ENCODE results near the gene TMEM190.
A peak's percentile ranks its signal among the peaks of the same experiment; 100 is the strongest.

Gene TMEM190

DNA sequence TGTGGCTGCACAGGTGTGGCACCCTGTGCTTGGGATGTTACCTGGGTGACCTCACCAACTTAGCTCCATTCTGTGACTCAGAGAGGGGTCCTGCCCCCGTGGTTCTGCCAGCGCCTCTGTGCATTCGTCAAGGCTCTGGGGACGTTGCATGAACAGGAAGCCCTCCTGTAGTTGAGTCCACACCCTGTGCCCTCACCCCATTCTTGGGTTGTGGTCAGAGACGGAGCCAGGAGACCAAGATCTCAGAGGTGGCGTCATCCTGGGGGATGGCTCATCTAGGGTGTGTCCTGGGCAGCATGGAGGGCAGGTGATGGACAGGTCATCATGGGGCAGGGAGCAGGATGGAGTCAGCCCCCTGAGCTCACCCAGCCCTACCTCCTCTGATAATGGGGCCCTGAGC, 24.6 kb upstream of the TMEM190 start:
- no peak for DNase-seq

GRCh38 chr19:55352549-55353145, 24.0 kb upstream of the TMEM190 start:
- no peak for DNase-seq

DNA sequence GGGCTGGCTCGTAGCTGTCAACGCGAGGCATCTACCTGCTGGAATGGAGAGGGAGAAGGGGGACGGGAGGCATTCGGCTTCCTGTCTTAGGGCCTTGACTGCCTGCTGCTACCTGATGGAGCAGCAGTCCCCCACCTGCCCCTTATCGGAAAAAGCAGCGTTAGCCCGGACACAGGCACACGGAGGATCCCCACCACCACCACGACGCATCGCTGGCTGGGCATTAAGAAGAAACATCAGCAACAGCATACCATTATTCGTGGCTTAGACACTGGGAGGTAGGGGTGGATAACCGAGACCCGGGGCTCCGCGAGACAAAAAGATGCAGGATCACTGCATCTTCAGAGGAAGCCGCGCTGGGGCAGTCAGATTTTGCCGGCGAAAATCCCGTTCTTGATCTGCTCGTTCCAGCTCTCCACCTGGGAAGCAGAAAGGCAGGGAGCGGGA, 23.2 kb upstream of the TMEM190 start:
- DNase-seq: no peak

DNA sequence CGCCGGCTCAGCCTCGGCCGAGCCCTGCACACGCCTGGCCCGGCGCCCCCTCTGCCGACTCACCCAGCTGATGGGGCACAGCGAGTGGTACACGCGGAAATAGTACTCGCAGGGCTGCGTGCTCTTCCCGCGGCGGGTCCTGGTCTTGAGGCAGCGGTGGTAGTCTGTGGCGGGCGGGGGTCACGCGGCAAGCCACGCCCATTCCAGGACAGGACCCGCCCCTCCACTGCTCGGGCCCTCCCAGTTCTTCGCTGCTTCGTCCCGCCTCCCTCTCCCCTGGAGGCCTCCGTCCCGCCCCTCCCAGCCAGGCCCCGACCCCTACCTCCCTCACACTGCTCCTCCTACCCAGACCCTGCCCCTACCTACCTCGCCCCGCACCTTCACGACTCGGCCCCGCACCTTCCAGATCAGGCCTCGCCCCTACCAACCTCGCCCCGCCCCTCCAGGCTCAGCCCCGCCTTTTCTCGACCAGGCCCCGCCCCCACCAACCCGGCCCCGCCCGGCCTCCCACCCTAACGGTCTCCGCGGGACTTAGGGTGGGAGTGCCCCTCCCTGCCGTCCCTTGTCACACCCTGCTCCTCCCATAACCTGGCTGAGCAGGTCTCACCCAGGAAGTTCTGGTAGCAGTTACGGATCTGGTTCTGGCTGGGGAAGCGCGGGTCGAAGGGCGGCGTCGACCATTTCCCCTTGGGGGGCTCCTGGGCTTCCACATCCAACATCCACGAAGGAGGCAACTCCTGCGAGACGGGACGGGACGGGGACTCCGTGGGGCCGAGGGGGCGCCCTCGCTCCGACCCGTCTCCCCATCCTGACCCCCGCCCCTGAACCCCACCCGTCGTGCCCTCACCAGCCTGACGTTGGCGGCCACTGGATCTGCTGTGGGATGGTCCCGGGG, 22.6 kb upstream of the TMEM190 start:
- DNase-seq: peak; percentile 54

- DNase-seq: no peak
Measured at GRCh38 chr19:55354698-55355212, 21.9 kb upstream of the TMEM190 start, which contains the start of gene COX6B2. COX6B2 (minus strand) TSS chr19:55354719; CDS start chr19:55354521, 198 bp downstream.

DNA sequence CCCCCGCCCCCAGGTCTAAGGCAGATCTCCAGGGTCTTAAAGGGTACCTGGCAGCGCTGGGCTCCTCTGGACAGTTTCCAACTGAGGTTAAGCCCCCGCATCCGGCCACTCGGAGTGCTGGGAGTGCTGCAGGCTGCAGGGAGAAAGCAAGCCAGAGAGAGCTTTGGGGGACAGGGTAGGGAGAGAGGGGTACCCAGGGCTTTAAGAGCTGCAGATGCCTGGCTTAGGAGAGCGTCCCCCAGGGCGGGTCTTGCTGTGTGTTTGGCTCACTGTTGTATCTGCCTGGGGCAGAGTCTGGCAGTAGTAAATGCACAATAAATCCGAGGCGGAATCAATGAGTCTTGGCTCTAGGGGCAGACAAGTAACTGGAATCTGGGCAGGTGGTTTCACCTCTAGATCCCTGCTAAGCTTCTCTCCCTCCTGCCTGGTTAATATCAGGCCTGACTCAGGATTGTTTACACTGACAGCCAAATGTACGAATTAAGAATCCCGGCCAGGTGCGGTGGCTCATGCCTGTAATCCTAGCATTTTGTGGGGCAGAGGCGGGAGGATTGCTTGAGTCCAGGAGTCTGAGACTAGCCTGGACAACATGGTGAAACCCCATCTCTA, 21.3 kb upstream of the TMEM190 start:
- no peak for DNase-seq

- DNase-seq: no peak
Measured at GRCh38 chr19:55358493-55358892, 18.1 kb upstream of the TMEM190 start.

DNA sequence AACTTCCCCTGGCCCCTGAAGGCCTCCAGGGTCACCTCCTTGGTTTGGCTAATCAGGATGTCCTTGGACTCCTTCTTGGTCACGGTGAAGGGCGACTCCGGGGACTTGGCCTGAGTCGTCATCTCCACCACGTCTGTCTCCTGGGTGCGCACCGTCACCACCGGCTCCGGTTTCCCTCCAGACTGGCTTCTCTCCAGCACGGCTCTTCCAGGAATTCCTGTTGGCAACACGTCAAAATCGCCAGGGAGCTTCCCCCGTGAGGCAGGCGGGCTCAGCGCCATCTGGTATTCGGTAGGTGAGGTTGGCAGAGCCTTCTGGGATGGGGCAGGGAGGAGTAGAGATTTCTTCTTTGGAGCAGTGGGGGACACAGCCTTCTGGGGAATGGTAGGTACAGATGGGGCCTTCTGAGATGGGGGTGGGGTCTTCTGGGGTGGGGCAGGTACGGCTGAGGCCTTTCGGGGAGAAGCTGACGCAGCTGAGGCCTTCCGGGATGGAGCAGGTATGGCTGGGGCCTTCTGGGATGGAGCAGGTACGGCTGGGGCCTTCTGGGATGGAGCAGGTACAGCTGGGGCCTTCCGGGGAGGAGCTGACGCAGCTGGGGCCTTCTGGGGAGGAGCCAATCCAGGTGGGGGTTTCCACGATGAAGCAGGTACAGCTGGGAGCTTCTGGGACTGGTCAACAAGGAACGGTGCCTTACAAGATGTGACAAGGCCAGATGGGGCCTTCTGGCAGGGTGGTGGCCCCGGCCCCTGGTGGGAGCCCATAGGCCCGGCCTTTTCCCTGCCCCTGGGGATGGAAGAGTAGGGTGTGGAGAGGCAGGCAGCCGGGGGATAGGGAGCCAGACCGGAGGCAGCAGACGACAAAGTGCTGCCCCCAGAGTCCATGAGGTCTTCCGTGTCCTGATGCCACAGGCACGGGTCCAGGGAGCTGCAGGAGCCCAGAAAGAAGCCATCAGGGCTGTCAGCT, 17.4 kb upstream of the TMEM190 start:
- DNase-seq: no peak

GRCh38 chr19:55360902-55361301, 15.7 kb upstream of the TMEM190 start:
- no peak for DNase-seq

GRCh38 chr19:55362174-55362989, 14.2 kb upstream of the TMEM190 start:
- no peak for DNase-seq

GRCh38 chr19:55362990-55363716, 13.5 kb upstream of the TMEM190 start, which contains the start of gene GARIN5B:
GARIN5B (minus strand) TSS chr19:55363260; CDS start chr19:55363066, 194 bp downstream.
- no peak for DNase-seq

GRCh38 chr19:55365245-55365644, 11.4 kb upstream of the TMEM190 start:
- DNase-seq: no peak

DNA sequence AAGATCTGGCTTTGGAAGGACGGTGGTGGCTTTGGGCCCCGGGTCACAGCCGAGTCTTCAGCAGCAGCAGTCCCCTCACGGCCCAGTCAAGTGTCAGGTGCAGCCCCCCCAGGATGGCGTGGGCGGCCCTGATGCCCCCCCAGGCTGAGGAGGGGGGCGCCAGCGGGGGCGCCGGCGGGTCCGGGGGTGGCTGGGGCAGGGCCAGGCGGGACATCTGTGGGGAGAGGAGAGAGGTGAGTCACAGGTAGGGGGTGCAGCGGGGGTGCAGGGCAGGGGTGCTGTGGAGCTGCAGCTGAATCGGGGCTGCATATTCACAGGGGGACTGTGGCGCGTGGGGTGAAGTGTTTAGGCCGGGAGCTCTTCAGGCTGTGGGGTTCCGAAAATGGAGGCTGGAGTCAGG, 10.7 kb upstream of the TMEM190 start:
- DNase-seq: no peak

- no peak for DNase-seq
Measured at GRCh38 chr19:55366790-55367189, 9.8 kb upstream of the TMEM190 start.

GRCh38 chr19:55368106-55368505, 8.5 kb upstream of the TMEM190 start:
- no peak for DNase-seq

- no peak for DNase-seq
Measured at GRCh38 chr19:55368701-55369563, 7.7 kb upstream of the TMEM190 start.

GRCh38 chr19:55369653-55370304, 6.8 kb upstream of the TMEM190 start:
- no peak for DNase-seq

DNA sequence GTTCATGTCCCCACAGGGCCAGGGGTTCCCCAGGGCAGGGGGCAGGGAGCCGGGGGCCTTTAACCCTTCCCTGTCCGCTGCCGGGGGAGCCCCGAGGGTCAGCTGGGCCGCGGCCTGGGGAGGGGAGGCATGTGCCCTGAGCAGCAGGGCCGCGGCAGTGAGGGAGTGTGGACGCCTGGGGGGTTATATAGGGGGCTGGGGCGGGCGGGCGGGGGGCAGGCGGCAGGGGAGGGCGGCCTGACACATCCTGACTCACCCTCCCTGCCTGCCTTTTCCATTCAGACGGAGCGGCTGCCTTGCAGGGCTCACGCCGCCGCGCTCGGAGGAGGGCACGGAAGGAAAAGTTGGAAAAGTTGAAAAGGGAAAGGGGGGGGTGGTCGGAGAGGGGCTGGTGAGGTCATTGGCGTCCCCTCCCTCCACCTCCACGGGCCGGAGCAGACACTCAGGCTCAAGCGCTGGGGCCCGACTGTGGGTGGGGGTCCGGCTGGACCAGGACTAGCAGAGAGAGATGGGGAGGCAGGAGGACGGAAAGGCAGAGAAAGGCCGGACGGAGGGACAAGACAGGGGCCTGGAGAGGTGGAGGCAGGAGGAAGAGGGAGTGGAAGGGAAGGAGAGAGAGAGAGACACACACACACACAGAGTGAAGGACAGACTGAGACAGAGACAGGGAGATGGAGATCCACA, 6.2 kb upstream of the TMEM190 start, which contains the start of gene IL11:
IL11 (minus strand) TSS at position 159 of the 684 bp plus-strand sequence; CDS start at position 6, 153 bp downstream.
- DNase-seq: no peak
